Progenitor cell of endocrine pancreas (in vitro differentiated cells): ENCODE results near the gene CAV2. TPM values are rescaled to one million over a fixed set of nuclear protein-coding genes. Genes with fewer than 3 reads are reported as not detected.

Experiments
- DNase-seq: peaks from one replicate; pipeline ENCODE4 v3.0.0; 2021; ENCODE audit warnings: low spot score; ENCODE audit not compliant: unreplicated experiment
- H3K27ac Mint-ChIP-seq: 2 replicates; pipeline ENCODE4 v1.8.0; 2021; ENCODE audit warnings: mild to moderate bottlenecking, moderate library complexity, mixed read lengths
- H3K27me3 Mint-ChIP-seq: 2 replicates; pipeline ENCODE4 v1.8.0; 2021; ENCODE audit warnings: mixed read lengths
- H3K36me3 Mint-ChIP-seq: 2 replicates; pipeline ENCODE4 v1.8.0; 2022; ENCODE audit warnings: mixed read lengths; ENCODE audit not compliant: insufficient read depth
- H3K4me1 Mint-ChIP-seq: 2 replicates; pipeline ENCODE4 v1.8.0; 2021; ENCODE audit warnings: low read depth, mixed read lengths
- H3K4me3 Mint-ChIP-seq: 2 replicates; pipeline ENCODE4 v1.8.0; 2021; ENCODE audit warnings: low read depth, mild to moderate bottlenecking, moderate library complexity, mixed read lengths
- H3K9me3 Mint-ChIP-seq: 2 replicates; pipeline ENCODE4 v1.8.0; 2021; ENCODE audit warnings: low read depth, mixed read lengths
- CTCF ChIP-seq: fragments of 200-600 bp; sonication (generic); IDR thresholded peaks from one replicate; pipeline ENCODE4 v1.5.0; 2021; ENCODE audit warnings: antibody characterized with exemption, mild to moderate bottlenecking; ENCODE audit not compliant: unreplicated experiment
- total RNA-seq: library from RNA; stranded (reverse); gene quantifications from 2 replicates; pipeline ENCODE4 v1.2.1, GENCODE V29; 2021

CAV2 gene
- total RNA-seq, 1 donor from 2014 or later, result 9.4 TPM

GRCh38 chr7:116524609-116525297 is 25.2 kb downstream of the CAV2 start, which contains the start of gene CAV1:
Gene CAV1 (plus strand): TSS chr7:116525036. CDS start chr7:116525063, 27 bp downstream.
- Mint-ChIP-seq H3K9me3 (no peaks in the 10 kb centered on the region), H3K4me1 (peaks cover 15% of the 10 kb centered on the region), H3K36me3 (no peaks in the 10 kb centered on the region), H3K27me3 (peaks cover 67% of the 10 kb centered on the region), H3K4me3 (peak within 1 kb of the TSS; percentile 82), H3K27ac (peak within 1 kb of the TSS; percentile 88)
- TF ChIP-seq CTCF, result no peak
- peak; percentile 11 for DNase-seq

GRCh38 chr7:116525298-116525912 is 25.9 kb downstream of the CAV2 start:
- peak overlapping the region; percentile 82 for H3K4me3 Mint-ChIP-seq
- no peaks in the 10 kb centered on the region for H3K9me3 Mint-ChIP-seq
- peaks cover 67% of the 10 kb centered on the region for H3K27me3 Mint-ChIP-seq
- H3K27ac Mint-ChIP-seq, result peak overlapping the region; percentile 88
- peaks cover 15% of the 10 kb centered on the region for H3K4me1 Mint-ChIP-seq
- H3K36me3 Mint-ChIP-seq, result no peaks in the 10 kb centered on the region
- peak; percentile 13 for TF ChIP-seq CTCF
- peak; percentile 14 for DNase-seq

- Mint-ChIP-seq H3K27ac (peak overlapping the region; percentile 91), H3K4me1 (peaks cover 15% of the 10 kb centered on the region), H3K36me3 (no peaks in the 10 kb centered on the region), H3K9me3 (no peaks in the 10 kb centered on the region), H3K27me3 (peaks cover 69% of the 10 kb centered on the region), H3K4me3 (peak overlapping the region; percentile 87)
- peak; percentile 70 for DNase-seq
- TF ChIP-seq CTCF, result peak; percentile 88
Observed at GRCh38 chr7:116525913-116526861, 26.6 kb downstream of the CAV2 start.

- Mint-ChIP-seq H3K36me3 (no peaks in the 10 kb centered on the region), H3K4me3 (peak overlapping the region; percentile 87), H3K27ac (peak overlapping the region; percentile 19), H3K9me3 (no peaks in the 10 kb centered on the region), H3K27me3 (peaks cover 66% of the 10 kb centered on the region), H3K4me1 (peaks cover 15% of the 10 kb centered on the region)
- DNase-seq, result no peak
- no peak for TF ChIP-seq CTCF
Observed at GRCh38 chr7:116526897-116527296, 27.4 kb downstream of the CAV2 start.

- peaks cover 61% of the 10 kb centered on the region for H3K27me3 Mint-ChIP-seq
- no peak for DNase-seq
- no peak overlapping the region for H3K27ac Mint-ChIP-seq
Observed at GRCh38 chr7:116527521-116527920, 28.0 kb downstream of the CAV2 start.

More at GRCh38 chr7:116527521-116527920, 28.0 kb downstream of the CAV2 start:
- Mint-ChIP-seq H3K36me3 (no peaks in the 10 kb centered on the region), H3K4me3 (no peak overlapping the region), H3K9me3 (no peaks in the 10 kb centered on the region), H3K4me1 (peaks cover 15% of the 10 kb centered on the region)
- TF ChIP-seq CTCF, result no peak
